ENCODE data around the gene EGFL7.
"Not testable (repeated sequence)": the region's sequence is repeated elsewhere in the genome, so short reads cannot be mapped to it uniquely, and the experiment has no call there.

Gene EGFL7

GRCh38 chr9:136625101-136626065, 37.3 kb upstream of the EGFL7 start:
- DNase-seq = no peak

- DNase-seq = no peak
Observed at GRCh38 chr9:136626066-136626725, 36.5 kb upstream of the EGFL7 start.

GRCh38 chr9:136626740-136627642, 35.7 kb upstream of the EGFL7 start:
- no peak for DNase-seq

- no peak for DNase-seq
Observed at GRCh38 chr9:136627703-136628102, 35.0 kb upstream of the EGFL7 start.

- no peak for DNase-seq
Observed at GRCh38 chr9:136628268-136628667, 34.4 kb upstream of the EGFL7 start.

- no peak for DNase-seq
Observed at GRCh38 chr9:136629001-136629878, 33.5 kb upstream of the EGFL7 start.

- DNase-seq = peak; percentile 38
Observed at GRCh38 chr9:136629879-136630661, 32.6 kb upstream of the EGFL7 start.

GRCh38 chr9:136630662-136630992, 32.1 kb upstream of the EGFL7 start:
- DNase-seq = no peak

GRCh38 chr9:136631038-136632000, 31.4 kb upstream of the EGFL7 start:
- DNase-seq = peak; percentile 71

GRCh38 chr9:136632072-136632471, 30.6 kb upstream of the EGFL7 start:
- peak; percentile 10 for DNase-seq

GRCh38 chr9:136632491-136633106, 30.1 kb upstream of the EGFL7 start:
- not testable (repeated sequence) for DNase-seq

- DNase-seq = no peak
Observed at GRCh38 chr9:136634904-136635303, 27.8 kb upstream of the EGFL7 start.

- DNase-seq = no peak
Observed at GRCh38 chr9:136640171-136641111, 22.3 kb upstream of the EGFL7 start.

- no peak for DNase-seq
Observed at GRCh38 chr9:136642439-136642921, 20.2 kb upstream of the EGFL7 start.

GRCh38 chr9:136643596-136644342, 18.9 kb upstream of the EGFL7 start:
- no peak for DNase-seq

- no peak for DNase-seq
Observed at GRCh38 chr9:136644343-136644592, 18.4 kb upstream of the EGFL7 start.

- DNase-seq = peak; percentile 54
Observed at GRCh38 chr9:136644593-136645351, 17.9 kb upstream of the EGFL7 start.

Measured in activated effector memory CD4-positive, alpha-beta T cell treated with Interleukin-2 at 50 U/mL for 16 hours (primary cell).